Regular cardiac myocyte (primary cell): ENCODE measurements around the gene AQP5. TPM values are rescaled to one million over a fixed set of nuclear protein-coding genes. Genes with fewer than 3 reads are reported as not detected.

Source experiments
- total RNA-seq: library from RNA; depleted of rRNA; stranded (reverse); fragments of >200 nt; gene quantifications from 2 replicates; pipeline ENCODE4 v1.2.3, GENCODE V29; 2014

Gene AQP5
- total RNA-seq = 0.19 TPM in 1 of 2 replicates, not detected in the other

DNA sequence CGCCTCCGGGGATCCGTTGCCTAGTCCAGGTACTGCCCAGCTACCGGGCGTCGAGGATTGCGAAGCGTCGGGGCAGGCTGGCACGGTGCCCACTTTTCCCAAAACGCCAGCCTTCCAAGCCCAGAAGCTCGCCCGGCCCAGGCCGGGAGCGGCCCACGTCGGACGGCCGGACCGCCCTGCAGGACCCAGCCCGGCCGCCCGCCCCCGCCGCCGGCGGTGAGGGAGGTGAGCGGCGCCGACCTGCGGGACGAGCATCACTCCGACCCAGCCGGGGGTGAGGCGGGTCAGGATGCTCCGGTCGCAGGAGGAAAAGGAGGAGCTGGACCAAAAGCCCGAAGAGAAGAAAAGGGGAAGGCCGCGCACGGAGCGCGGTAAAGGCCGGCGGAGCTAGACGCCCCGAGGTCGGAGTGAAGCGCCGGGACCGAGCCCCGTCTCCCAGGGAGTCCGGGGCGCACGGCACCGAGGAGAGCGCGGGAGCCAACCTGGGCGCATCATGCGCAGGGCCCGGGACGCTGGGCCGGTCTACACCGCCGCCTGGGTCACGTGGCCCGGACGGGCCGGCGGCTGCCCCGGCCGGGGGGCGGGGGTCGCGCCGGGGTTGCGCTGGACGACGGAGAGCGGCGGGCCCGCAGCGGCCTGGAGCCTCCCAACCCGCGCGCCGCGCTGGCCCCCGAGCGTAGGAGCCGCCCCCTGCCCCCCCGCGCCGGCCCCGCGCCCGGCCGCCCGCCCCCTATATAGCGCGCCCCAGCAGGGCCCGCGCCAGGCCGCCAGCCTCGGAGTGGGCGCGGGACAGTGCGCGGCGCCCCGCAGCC lies at the start of gene AQP5:
Gene AQP5 (plus strand): TSS at position 762 of the 812 bp plus-strand sequence. CDS start 146 bp downstream, outside the sequence.

DNA sequence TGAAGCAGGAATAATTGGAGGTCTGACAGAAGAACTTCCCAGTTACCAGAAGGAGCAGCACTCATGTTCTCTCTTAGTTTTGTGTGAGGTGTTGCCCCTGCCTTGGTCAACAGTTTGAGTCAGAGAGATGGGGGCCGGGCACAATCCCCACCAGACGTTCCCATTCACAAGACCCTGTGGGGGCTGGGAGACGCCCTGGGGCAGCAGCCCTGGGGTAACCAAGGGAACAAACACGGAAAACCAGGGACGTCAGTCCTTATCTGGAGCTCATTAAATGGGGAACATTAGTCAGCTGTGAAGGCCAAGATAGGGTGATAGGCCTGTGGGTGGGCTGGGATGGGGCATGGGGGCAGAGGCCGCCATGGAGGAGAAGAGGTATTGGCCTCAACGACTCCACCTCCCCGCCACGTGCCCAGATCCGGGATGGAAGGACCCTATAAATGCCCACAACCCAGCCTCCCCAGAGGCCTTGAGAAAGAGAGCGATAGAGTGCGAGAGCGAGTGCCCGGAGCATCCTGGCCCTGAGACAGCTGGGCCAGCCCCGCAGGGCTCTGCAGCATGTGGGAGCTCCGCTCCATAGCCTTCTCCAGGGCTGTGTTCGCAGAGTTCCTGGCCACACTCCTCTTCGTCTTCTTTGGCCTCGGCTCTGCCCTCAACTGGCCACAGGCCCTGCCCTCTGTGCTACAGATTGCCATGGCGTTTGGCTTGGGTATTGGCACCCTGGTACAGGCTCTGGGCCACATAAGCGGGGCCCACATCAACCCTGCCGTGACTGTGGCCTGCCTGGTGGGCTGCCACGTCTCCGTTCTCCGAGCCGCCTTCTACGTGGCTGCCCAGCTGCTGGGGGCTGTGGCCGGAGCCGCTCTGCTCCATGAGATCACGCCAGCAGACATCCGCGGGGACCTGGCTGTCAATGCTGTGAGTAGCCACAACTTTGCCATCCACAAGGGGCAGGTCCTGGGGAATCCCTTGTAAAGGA lies 11.1 kb upstream of the AQP5 start, which contains the start of gene AQP2:
Gene AQP2 (plus strand): TSS at position 465 of the 979 bp plus-strand sequence. CDS start 94 bp downstream, at position 559.

GRCh38 chr12:49972641-49973360 lies 11.1 kb downstream of the AQP5 start, which contains the start of gene AQP6:
TSS of gene AQP6 (plus strand) at chr12:49972947. CDS start at chr12:49973174, 227 bp downstream.

Other genes starting within 250 kb of the AQP5 start
- 353 and 437 TPM in 2 replicates for gene TMBIM6, start 220.3 kb upstream of the AQP5 start, total RNA-seq
- 11.5 and 12.7 TPM in 2 replicates for gene NCKAP5L, start 133.5 kb upstream of the AQP5 start, total RNA-seq
- 4.2 and 5.1 TPM in 2 replicates for gene BCDIN3D, start 118.8 kb upstream of the AQP5 start, total RNA-seq
- 0.77 and 1.7 TPM in 2 replicates for gene FAIM2, start 58.0 kb upstream of the AQP5 start, total RNA-seq
- gene AQP2, start 11.1 kb upstream of the AQP5 start, total RNA-seq = not detected in 2 replicates
- gene AQP6, start 11.1 kb downstream of the AQP5 start, total RNA-seq = under 0.01 TPM in 1 of 2 replicates, not detected in the other
- gene RACGAP1, start 63.6 kb downstream of the AQP5 start, total RNA-seq = 27.1 and 123 TPM in 2 replicates
- 0.58 and 0.85 TPM in 2 replicates for gene ASIC1, start 95.7 kb downstream of the AQP5 start, total RNA-seq
- 19.7 and 32.2 TPM in 2 replicates for gene SMARCD1, start 123.5 kb downstream of the AQP5 start, total RNA-seq
- gene GPD1, start 142.1 kb downstream of the AQP5 start, total RNA-seq = under 0.01 and 0.56 TPM in 2 replicates
- 44.7 and 51.9 TPM in 2 replicates for gene COX14, start 150.4 kb downstream of the AQP5 start, total RNA-seq
- gene CERS5, start 205.5 kb downstream of the AQP5 start, total RNA-seq = 32.1 and 44.3 TPM in 2 replicates